Activated CD8-positive, alpha-beta memory T cell treated with anti-CD3 and anti-CD28 coated beads for 4 hours (primary cell): ENCODE results near the gene CACNG7.
A peak's percentile ranks its signal among the peaks of the same experiment; 100 is the strongest.
"Not testable (repeated sequence)": the region's sequence is repeated elsewhere in the genome, so short reads cannot be mapped to it uniquely, and the experiment has no call there.

Experiments
- DNase-seq, 2 donors: peaks; one replicate each; pipeline ENCODE4 v3.0.0-alpha.2; 2020; ENCODE audit warnings: low read depth in 2 of 2

Gene CACNG7

DNA sequence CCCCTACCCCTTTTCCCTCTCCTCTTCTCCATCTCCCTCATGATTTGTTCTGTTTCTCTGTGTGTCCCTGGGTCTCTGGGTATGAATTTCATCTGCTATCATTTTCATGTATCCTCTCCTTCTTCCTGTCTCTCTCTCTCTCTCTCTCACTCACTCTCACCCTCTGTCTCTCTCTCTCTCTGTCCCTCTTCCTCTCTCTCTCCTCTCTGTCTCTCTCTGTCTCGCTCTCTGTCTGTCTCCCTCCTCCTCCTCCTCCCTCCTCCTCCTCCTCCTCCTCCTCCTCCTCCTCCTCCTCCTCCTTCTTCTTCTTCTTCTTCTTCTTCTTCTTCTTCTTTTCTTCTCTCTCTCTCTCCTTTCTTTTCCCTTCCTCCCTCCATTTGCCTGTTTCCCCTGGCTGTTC lies 3.3 kb upstream of the CACNG7 start:
- DNase-seq, result no peak

GRCh38 chr19:53906211-53907192 lies 2.6 kb upstream of the CACNG7 start:
- peak in 1 of 2 donors; percentile 48 for DNase-seq

DNA sequence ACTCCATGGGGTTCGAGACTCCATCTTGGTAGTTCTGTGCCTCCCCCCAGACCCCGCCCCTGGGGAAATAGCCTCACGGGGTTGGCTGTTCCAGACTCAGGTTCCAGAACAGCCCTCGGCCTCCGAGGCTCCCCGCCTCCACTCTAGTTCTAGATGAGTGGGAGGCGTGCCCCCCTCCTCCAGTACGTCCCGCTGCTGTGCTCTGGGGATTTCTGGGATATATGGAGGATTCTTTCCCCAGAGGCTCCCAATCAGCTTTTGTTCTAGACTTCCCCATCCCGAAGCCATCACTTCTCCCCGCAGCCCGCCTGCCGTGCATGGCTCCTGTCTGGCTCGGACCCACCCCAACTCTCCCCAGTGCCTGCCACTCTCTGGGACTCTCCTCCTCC lies 1.9 kb upstream of the CACNG7 start:
- no peak for DNase-seq

DNA sequence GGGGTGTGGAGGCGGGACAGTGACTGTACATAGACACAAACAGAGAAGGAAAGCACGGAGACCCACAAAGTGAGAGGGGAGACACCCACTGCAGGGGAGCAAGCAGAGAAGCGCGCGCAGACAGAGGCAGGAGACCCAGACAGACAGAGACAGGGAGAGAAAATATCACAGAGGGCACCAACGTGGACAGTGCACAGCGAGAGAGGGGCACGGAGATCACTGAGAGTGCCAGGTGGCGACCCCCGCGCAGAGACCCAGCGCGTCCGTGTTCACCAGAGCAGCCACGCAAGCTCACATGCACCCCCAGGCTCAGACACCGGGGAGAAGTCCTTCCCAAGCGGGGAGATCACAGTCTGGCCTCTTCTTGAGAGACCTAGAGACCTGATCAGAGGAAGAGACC lies 1.4 kb upstream of the CACNG7 start:
- DNase-seq, result no peak

DNA sequence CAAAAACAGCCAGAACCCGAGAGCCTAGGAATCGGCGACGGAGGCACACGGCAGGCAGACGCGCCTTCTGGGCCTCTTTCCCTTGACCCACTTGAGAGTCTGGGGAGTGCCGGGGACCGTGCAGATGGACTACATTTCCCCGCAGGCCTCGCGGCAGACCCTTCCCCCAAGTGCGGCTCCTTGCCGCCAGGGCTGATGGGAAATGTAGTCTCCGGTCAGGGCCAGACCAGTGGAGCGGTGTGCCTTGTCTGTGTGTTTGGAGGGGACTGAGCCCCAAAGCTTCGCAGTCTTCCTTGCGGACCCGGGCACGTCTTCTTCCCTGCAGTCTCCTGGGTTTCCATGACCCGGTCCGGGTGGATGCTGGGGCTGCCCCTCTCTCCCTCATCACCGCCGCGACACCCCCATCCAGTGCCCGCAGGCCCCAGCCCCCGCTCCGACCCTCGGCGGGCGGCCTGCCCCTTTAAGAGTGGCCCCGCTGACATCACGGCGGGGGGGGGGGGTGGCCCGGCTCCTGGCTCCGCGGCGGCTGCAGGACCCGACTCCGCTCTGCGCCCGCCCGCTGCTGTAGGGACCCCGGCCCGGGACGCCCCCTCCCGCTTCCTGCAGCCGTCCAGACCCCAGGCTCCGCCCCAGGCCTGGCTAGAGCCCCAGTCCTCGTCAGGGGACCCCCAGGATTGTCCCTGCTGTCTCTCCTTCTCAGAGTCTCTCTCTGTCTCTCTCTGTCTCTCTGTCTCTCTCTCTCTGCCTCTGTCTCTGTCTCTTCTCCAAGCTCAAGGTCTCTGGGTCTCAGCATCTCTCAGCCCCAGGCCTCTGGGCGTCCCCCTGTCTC lies 758 bp upstream of the CACNG7 start:
- no peak for DNase-seq

- DNase-seq, result no peak
Measured at GRCh38 chr19:53909471-53910169, 542 bp downstream of the CACNG7 start.

DNA sequence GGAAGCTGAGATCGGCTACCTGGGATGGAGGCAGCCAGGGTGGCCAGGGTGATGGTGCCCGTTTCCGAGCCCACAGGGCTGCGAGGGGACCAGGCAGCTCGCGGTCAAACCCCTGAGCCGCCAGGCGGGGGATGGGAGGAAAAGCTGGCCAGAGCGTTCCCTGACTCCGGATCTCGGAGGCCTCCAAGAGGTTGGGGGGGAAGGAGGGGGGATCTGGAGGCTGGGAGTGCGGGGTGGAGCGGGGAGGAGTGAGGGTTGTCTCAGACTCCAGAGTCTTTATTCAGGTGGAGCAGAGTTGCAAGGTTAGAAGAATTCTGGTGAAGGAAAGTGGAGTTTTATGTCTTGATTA lies 1.1 kb downstream of the CACNG7 start:
- no peak for DNase-seq

GRCh38 chr19:53912653-53913052 lies 3.6 kb downstream of the CACNG7 start:
- no peak for DNase-seq

DNA sequence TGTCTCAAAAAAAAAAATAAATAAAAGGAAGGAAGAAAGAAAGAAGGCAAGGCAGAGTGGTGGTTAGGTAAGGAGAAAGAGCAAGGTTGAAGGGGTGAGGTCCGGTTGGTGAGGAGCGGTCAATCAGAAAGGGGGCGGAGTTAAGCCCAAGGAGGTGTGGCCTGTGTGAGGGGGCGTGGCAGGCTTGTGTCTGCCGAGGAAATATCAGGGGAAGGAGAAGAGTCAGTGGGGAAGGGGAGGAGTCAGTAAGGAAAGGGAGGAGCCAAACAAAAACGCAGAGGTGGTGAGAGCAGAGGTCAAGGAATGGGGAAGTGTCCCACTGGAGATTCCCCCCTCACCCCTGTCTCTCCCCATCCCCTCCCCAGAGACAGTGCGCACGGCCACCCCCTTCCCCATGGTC lies 5.9 kb downstream of the CACNG7 start:
- DNase-seq, result no peak

- DNase-seq, result no peak
Measured at GRCh38 chr19:53916004-53916403, 6.9 kb downstream of the CACNG7 start.

GRCh38 chr19:53917356-53917755 lies 8.3 kb downstream of the CACNG7 start:
- no peak for DNase-seq

- DNase-seq, result no peak
Measured at GRCh38 chr19:53927739-53928138, 18.7 kb downstream of the CACNG7 start.

DNA sequence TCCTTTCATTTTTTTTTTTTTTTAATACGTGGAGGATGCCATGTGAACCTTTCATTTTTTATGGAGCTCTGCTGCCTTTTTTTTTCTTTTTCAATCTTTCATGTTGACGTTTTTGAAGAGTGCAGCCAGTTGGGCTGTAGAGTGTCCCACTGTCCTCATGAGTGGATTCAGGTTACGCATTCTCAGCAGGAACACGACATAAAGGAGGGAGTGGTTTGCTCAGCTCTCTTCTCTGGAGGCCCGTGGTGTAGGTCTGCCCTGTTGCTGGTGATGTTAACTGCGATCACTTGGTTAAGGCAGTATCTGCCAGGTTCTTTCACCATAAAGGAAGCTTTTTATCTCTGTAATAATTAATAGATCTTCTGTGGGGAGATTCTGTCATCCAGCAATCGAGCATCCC lies 27.0 kb downstream of the CACNG7 start:
- no peak for DNase-seq

- DNase-seq, result no peak
Measured at GRCh38 chr19:53942001-53942786, 33.1 kb downstream of the CACNG7 start.

GRCh38 chr19:53944416-53944815 lies 35.3 kb downstream of the CACNG7 start:
- DNase-seq, result no peak

DNA sequence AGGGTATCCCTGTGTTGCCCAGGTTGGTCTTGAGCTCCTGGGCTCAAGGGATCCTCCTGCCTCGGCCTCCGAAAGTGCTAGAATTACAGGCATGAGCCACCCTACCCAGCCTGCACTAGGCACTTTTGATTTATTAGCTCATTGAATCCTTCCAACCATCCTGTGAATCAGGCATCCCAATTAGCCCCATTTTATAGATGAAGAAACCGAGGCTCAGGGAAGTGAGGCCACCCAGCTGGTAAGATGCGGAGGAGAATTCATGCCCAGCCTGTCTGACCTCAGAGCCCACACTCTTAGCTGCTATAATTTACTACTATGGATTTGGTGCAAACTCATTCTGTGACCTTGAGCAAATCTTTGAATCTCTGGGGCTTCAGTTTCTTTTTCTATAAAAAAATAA lies 35.9 kb downstream of the CACNG7 start:
- no peak for DNase-seq

- DNase-seq, result no peak
Measured at GRCh38 chr19:53945441-53945840, 36.4 kb downstream of the CACNG7 start.

DNA sequence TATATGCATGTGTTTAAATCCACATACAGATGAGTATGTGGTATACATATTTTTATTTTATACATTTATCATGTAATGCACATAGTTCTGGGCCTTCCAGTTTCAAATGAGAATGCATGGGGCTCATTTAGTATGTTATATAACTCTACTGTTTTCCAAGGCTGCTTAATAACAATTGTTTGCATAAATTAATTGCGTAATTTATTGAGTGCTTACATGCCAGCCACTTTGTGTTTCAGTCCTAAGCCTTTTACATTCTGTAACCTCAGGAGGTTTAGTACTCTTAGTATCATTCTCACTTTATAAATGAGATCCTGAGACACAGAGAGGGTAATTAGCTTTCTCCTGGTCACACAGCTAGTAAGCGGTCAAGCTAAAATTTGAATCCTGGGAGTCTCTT lies 36.9 kb downstream of the CACNG7 start:
- DNase-seq, result no peak

DNA sequence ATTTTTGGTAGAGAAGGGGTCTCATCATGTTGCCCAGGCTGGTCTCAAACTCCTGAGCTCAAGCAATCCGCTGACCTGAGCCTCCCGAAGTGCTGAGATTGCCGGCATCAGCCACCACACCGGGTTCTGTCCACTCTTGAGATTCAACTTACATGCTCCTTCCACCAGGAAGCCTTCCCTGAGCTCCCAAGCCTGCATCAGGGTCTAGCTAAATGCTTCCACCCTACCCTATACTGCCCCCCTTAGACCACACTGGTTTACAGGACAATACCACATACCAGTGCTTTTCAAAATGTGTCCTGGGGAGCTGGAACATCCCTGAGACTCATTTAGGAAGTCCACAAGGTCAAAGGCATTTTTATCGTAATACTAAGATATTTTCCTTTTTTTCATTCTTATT lies 38.5 kb downstream of the CACNG7 start:
- no peak for DNase-seq

DNA sequence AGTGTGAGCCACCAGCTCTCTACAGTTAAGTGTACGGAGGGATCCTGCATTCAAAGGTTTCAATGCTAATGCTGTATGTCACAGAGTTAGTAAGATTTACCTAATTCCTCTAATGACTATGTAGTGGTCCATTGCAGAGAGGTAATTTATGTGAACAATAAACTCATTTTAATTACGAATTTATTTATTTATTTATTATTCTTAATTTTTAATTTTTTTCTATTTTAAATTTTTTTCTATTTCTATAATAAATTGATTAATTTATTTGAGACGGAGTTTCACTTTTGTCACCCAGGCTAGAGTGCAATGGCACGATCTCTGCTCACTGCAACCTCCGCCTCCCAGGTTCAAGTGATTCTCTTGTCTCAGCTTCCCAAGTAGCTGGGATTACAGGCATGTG lies 39.5 kb downstream of the CACNG7 start:
- DNase-seq, result not testable (repeated sequence)

DNA sequence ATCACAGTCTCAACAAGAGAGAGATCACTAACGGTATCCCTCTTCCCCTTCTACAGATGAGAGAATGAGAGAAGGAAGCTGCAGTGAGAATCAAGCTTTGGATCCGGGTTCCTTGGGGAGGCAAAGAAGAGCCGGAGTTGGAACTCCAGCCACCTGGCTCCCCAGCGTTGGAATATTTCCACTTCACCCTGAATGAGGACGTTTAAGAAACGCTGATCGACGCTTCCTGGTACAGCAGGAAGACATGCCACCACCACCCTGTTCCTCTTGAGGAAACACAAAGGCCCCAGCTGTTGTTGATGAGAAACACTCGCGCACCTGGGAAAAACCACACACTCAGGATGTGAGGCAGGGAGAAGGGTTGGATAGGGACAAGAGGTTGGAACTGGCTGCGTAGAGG lies 42.4 kb downstream of the CACNG7 start:
- no peak for DNase-seq

DNA sequence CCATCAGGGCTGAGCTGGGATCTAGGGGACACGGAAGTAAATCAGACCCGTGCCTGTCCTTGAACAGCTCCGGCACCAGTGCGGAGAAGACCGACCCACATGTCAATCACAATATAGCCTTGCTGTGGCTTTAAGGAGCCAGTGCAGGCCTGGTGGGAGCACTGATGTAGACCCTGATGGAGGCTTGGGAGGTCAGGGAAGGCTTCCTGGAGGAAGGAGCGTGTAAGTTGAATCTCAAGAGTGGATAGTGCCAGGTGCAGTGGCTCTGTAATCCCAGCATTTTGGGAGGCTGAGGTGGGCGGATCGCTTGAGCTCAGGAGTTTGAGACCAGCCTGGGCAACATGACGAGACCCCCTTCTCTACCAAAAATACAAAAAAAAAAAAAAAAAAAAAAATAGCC lies 42.9 kb downstream of the CACNG7 start:
- no peak for DNase-seq
